Muscle layer of colon (tissue), 2 donors: ENCODE results near the gene CACNA1I.

ENCODE experiments used
- H3K27ac ChIP-seq: one replicate; pipeline ENCODE4 v1.7.0; 2013; ENCODE audit warnings: low read depth, mild to moderate bottlenecking, low read length, moderate library complexity
- H3K27me3 ChIP-seq, 2 donors: one replicate each; pipeline ENCODE4 v1.7.0; 2013; ENCODE audit warnings: low read length in 2 of 2, mild to moderate bottlenecking in 2 of 2; ENCODE audit not compliant: insufficient read depth in 2 of 2, control insufficient read depth in 1 of 2
- H3K36me3 ChIP-seq: one replicate; pipeline ENCODE4 v1.7.0; 2013; ENCODE audit warnings: mild to moderate bottlenecking, low read length; ENCODE audit not compliant: insufficient read depth
- H3K4me1 ChIP-seq: one replicate; pipeline ENCODE4 v1.7.0; 2013; ENCODE audit warnings: mild to moderate bottlenecking, low read length; ENCODE audit not compliant: insufficient read depth
- H3K4me3 ChIP-seq, 2 donors: one replicate each; pipeline ENCODE4 v1.7.0; 2013; ENCODE audit warnings: low read length in 2 of 2, low read depth in 1 of 2, mild to moderate bottlenecking in 1 of 2, moderate library complexity in 1 of 2
- H3K9ac ChIP-seq: one replicate; pipeline ENCODE4 v1.7.0; 2013; ENCODE audit warnings: low read length
- H3K9me3 ChIP-seq: one replicate; pipeline ENCODE4 v1.7.0; 2013; ENCODE audit warnings: mild to moderate bottlenecking, low read length
- donor health status: abdominal sarcoma.
- donor health status: Adenocarcinoma of cecum.

Gene CACNA1I

GRCh38 chr22:39559456-39560105 is 11.0 kb upstream of the CACNA1I start:
- H3K4me3 ChIP-seq, result no peak overlapping the region
- no peak overlapping the region for H3K27ac ChIP-seq
- no peak overlapping the region for H3K9ac ChIP-seq
- H3K9me3 ChIP-seq, result no peaks in the 10 kb centered on the region
- peaks cover 30 to 51% of the 10 kb centered on the region in 2 donors for H3K27me3 ChIP-seq
- H3K4me1 ChIP-seq, result no peaks in the 10 kb centered on the region
- H3K36me3 ChIP-seq, result no peaks in the 10 kb centered on the region

GRCh38 chr22:39560127-39560526 is 10.4 kb upstream of the CACNA1I start:
- Histone ChIP-seq H3K27ac (no peak overlapping the region), H3K4me1 (no peaks in the 10 kb centered on the region), H3K36me3 (no peaks in the 10 kb centered on the region), H3K9ac (no peak overlapping the region), H3K9me3 (no peaks in the 10 kb centered on the region), H3K27me3 (peaks cover 30 to 51% of the 10 kb centered on the region in 2 donors), H3K4me3 (no peak overlapping the region)

- no peaks in the 10 kb centered on the region for H3K36me3 ChIP-seq
- H3K27ac ChIP-seq, result no peak overlapping the region
- no peaks in the 10 kb centered on the region for H3K9me3 ChIP-seq
- peaks cover 18 to 38% of the 10 kb centered on the region in 2 donors for H3K27me3 ChIP-seq
- no peak overlapping the region for H3K4me3 ChIP-seq
- H3K4me1 ChIP-seq, result no peaks in the 10 kb centered on the region
- no peak overlapping the region for H3K9ac ChIP-seq
Observed at GRCh38 chr22:39562839-39563489, 7.6 kb upstream of the CACNA1I start.

- H3K9ac ChIP-seq, result no peak overlapping the region
- no peaks in the 10 kb centered on the region for H3K4me1 ChIP-seq
- peaks cover 11 to 30% of the 10 kb centered on the region in 2 donors for H3K27me3 ChIP-seq
- no peak overlapping the region for H3K27ac ChIP-seq
- H3K36me3 ChIP-seq, result no peaks in the 10 kb centered on the region
- no peaks in the 10 kb centered on the region for H3K9me3 ChIP-seq
- H3K4me3 ChIP-seq, result no peak overlapping the region
Observed at GRCh38 chr22:39563571-39564428, 6.8 kb upstream of the CACNA1I start.

- H3K4me3 ChIP-seq, result no peak overlapping the region
Observed at GRCh38 chr22:39565414-39565944, 5.1 kb upstream of the CACNA1I start.

GRCh38 chr22:39567135-39567946 is 3.2 kb upstream of the CACNA1I start:
- Histone ChIP-seq H3K4me3 (no peak overlapping the region), H3K9ac (no peak overlapping the region), H3K36me3 (no peaks in the 10 kb centered on the region), H3K9me3 (no peaks in the 10 kb centered on the region), H3K4me1 (no peaks in the 10 kb centered on the region), H3K27me3 (peaks cover 0 to 10% of the 10 kb centered on the region in 2 donors), H3K27ac (no peak overlapping the region)

More at GRCh38 chr22:39565414-39565944, 5.1 kb upstream of the CACNA1I start:
- Histone ChIP-seq H3K36me3 (no peaks in the 10 kb centered on the region), H3K9me3 (no peaks in the 10 kb centered on the region), H3K27ac (no peak overlapping the region), H3K4me1 (no peaks in the 10 kb centered on the region), H3K9ac (no peak overlapping the region), H3K27me3 (peaks cover 0 to 13% of the 10 kb centered on the region in 2 donors)

GRCh38 chr22:39568278-39568981 is 2.1 kb upstream of the CACNA1I start:
- Histone ChIP-seq H3K4me1 (no peaks in the 10 kb centered on the region), H3K4me3 (no peak overlapping the region), H3K27me3 (peaks cover 0 to 10% of the 10 kb centered on the region in 2 donors), H3K9me3 (no peaks in the 10 kb centered on the region), H3K36me3 (no peaks in the 10 kb centered on the region), H3K9ac (no peak overlapping the region), H3K27ac (no peak overlapping the region)

GRCh38 chr22:39569066-39569465 is 1.5 kb upstream of the CACNA1I start:
- H3K36me3 ChIP-seq, result no peaks in the 10 kb centered on the region
- no peaks in the 10 kb centered on the region for H3K4me1 ChIP-seq
- no peak overlapping the region for H3K27ac ChIP-seq
- H3K9ac ChIP-seq, result no peak overlapping the region
- H3K4me3 ChIP-seq, result no peak overlapping the region
- peaks cover 0 to 10% of the 10 kb centered on the region in 2 donors for H3K27me3 ChIP-seq
- no peaks in the 10 kb centered on the region for H3K9me3 ChIP-seq

- no peaks in the 10 kb centered on the region for H3K9me3 ChIP-seq
- H3K4me3 ChIP-seq, result no peak overlapping the region
- no peak overlapping the region for H3K27ac ChIP-seq
- no peaks in the 10 kb centered on the region for H3K36me3 ChIP-seq
- peaks cover 0 to 10% of the 10 kb centered on the region in 2 donors for H3K27me3 ChIP-seq
- no peak overlapping the region for H3K9ac ChIP-seq
- no peaks in the 10 kb centered on the region for H3K4me1 ChIP-seq
Observed at GRCh38 chr22:39570226-39570625, 327 bp upstream of the CACNA1I start.

- H3K27ac ChIP-seq, result no peak overlapping the region
- no peaks in the 10 kb centered on the region for H3K36me3 ChIP-seq
- H3K9me3 ChIP-seq, result no peaks in the 10 kb centered on the region
- H3K4me1 ChIP-seq, result no peaks in the 10 kb centered on the region
- H3K4me3 ChIP-seq, result no peak overlapping the region
- H3K9ac ChIP-seq, result no peak overlapping the region
- H3K27me3 ChIP-seq, result peaks cover 0 to 10% of the 10 kb centered on the region in 2 donors
Observed at GRCh38 chr22:39571538-39571937, 985 bp downstream of the CACNA1I start.
